ENCODE results near the gene MAP3K4.

DNA sequence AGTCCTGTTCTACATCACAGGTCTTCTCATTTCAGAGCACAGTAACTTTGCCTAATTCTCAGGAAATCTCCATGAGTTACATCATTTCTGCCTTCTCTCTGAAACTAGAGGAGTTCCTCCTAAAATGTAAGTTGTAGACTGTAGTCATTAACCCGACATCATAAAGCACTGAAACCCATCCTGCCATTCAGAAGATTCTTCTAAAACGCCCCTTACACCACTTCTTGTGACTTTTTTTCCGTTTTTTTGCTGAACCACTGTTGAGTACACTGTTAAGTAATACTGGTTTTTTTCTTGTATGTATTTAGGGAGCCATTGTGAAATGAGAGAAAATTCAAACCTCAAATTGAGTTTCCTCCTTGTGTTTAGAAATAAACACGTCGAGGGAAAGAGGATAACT is 117.3 kb downstream of the MAP3K4 start:
- TF ChIP-seq, protein P1, sequence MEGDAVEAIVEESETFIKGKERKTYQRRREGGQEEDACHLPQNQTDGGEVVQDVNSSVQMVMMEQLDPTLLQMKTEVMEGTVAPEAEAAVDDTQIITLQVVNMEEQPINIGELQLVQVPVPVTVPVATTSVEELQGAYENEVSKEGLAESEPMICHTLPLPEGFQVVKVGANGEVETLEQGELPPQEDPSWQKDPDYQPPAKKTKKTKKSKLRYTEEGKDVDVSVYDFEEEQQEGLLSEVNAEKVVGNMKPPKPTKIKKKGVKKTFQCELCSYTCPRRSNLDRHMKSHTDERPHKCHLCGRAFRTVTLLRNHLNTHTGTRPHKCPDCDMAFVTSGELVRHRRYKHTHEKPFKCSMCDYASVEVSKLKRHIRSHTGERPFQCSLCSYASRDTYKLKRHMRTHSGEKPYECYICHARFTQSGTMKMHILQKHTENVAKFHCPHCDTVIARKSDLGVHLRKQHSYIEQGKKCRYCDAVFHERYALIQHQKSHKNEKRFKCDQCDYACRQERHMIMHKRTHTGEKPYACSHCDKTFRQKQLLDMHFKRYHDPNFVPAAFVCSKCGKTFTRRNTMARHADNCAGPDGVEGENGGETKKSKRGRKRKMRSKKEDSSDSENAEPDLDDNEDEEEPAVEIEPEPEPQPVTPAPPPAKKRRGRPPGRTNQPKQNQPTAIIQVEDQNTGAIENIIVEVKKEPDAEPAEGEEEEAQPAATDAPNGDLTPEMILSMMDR (IDR thresholded peaks at IDR 0.05): no peak
- TF ChIP-seq EP300 (IDR thresholded peaks at IDR 0.05; ENCODE audit: low read depth) (no peak), POLR2A (IDR thresholded peaks at IDR 0.05) (no peak), POLR2AphosphoS5 (IDR thresholded peaks at IDR 0.05) (no peak)
